ENCODE results near the gene PI4KA. TPM values are rescaled to one million over a fixed set of nuclear protein-coding genes. Genes with fewer than 3 reads are reported as not detected.
A peak's percentile ranks its signal among the peaks of the same experiment; 100 is the strongest.
"Not testable (repeated sequence)": the region's sequence is repeated elsewhere in the genome, so short reads cannot be mapped to it uniquely, and the experiment has no call there.

PI4KA gene
- total RNA-seq, 1 donor from 2014 or later = 113 TPM

GRCh38 chr22:20700347-20700746 is 158.3 kb downstream of the PI4KA start:
- intact Hi-C loops (cut with DNase I); ATAC-seq; H3K27me3 ChIP-seq; H3K4me3 ChIP-seq; H3K4me1 ChIP-seq; H3K36me3 ChIP-seq; DNase-seq; H3K27ac ChIP-seq; H3K9me3 ChIP-seq: not testable (repeated sequence)

GRCh38 chr22:20699856-20700255 is 158.8 kb downstream of the PI4KA start:
- H3K27ac ChIP-seq; H3K4me1 ChIP-seq; H3K4me3 ChIP-seq; DNase-seq; ATAC-seq; H3K27me3 ChIP-seq; H3K36me3 ChIP-seq; intact Hi-C loops (cut with DNase I); H3K9me3 ChIP-seq: not testable (repeated sequence)

- H3K4me1 ChIP-seq; H3K4me3 ChIP-seq; H3K36me3 ChIP-seq; H3K27me3 ChIP-seq; intact Hi-C loops (cut with DNase I); H3K9me3 ChIP-seq: not testable (repeated sequence)
- H3K27ac ChIP-seq = peak overlapping the region; percentile 78
- peak; percentile 81 for TF ChIP-seq CTCF (IDR thresholded peaks at IDR 0.05)
- DNase-seq (peak; percentile 92), ATAC-seq (peak; percentile 71)
Measured at GRCh38 chr22:20697481-20698113, 161.0 kb downstream of the PI4KA start.

GRCh38 chr22:20696056-20696455 is 162.6 kb downstream of the PI4KA start:
- H3K9me3 ChIP-seq; H3K4me1 ChIP-seq; H3K27ac ChIP-seq; intact Hi-C loops (cut with DNase I); H3K36me3 ChIP-seq; H3K4me3 ChIP-seq; H3K27me3 ChIP-seq; DNase-seq; ATAC-seq: not testable (repeated sequence)

- intact Hi-C loops (cut with DNase I); H3K27ac ChIP-seq; H3K9me3 ChIP-seq; H3K4me3 ChIP-seq; H3K27me3 ChIP-seq; H3K4me1 ChIP-seq; DNase-seq; H3K36me3 ChIP-seq; ATAC-seq: not testable (repeated sequence)
Measured at GRCh38 chr22:20695205-20695604, 163.4 kb downstream of the PI4KA start.

GRCh38 chr22:20694256-20694655 is 164.4 kb downstream of the PI4KA start:
- H3K4me1 ChIP-seq; DNase-seq; H3K4me3 ChIP-seq; H3K36me3 ChIP-seq; H3K9me3 ChIP-seq; H3K27me3 ChIP-seq; H3K27ac ChIP-seq; ATAC-seq; intact Hi-C loops (cut with DNase I): not testable (repeated sequence)

- ATAC-seq; DNase-seq; H3K36me3 ChIP-seq; H3K9me3 ChIP-seq; intact Hi-C loops (cut with DNase I); H3K4me3 ChIP-seq; H3K4me1 ChIP-seq; H3K27me3 ChIP-seq; H3K27ac ChIP-seq: not testable (repeated sequence)
Measured at GRCh38 chr22:20692926-20693325, 165.7 kb downstream of the PI4KA start.

- H3K27me3 ChIP-seq; H3K9me3 ChIP-seq; H3K36me3 ChIP-seq; H3K4me3 ChIP-seq; ATAC-seq; intact Hi-C loops (cut with DNase I); H3K27ac ChIP-seq; DNase-seq; H3K4me1 ChIP-seq: not testable (repeated sequence)
Measured at GRCh38 chr22:20690586-20691317, 167.9 kb downstream of the PI4KA start.

- H3K4me1 ChIP-seq; H3K9me3 ChIP-seq; H3K4me3 ChIP-seq; DNase-seq; H3K27ac ChIP-seq; ATAC-seq; intact Hi-C loops (cut with DNase I); H3K36me3 ChIP-seq; H3K27me3 ChIP-seq: not testable (repeated sequence)
Measured at GRCh38 chr22:20687356-20688172, 171.0 kb downstream of the PI4KA start.

- intact Hi-C loops (cut with DNase I); H3K4me1 ChIP-seq; H3K9me3 ChIP-seq; DNase-seq; H3K36me3 ChIP-seq; ATAC-seq; H3K27ac ChIP-seq; H3K27me3 ChIP-seq; H3K4me3 ChIP-seq: not testable (repeated sequence)
Measured at GRCh38 chr22:20685764-20686163, 172.8 kb downstream of the PI4KA start.

- intact Hi-C loops (cut with DNase I); ATAC-seq; H3K4me3 ChIP-seq; H3K9me3 ChIP-seq; H3K36me3 ChIP-seq; H3K27ac ChIP-seq; H3K27me3 ChIP-seq; DNase-seq; H3K4me1 ChIP-seq: not testable (repeated sequence)
Measured at GRCh38 chr22:20678792-20679435, 179.7 kb downstream of the PI4KA start.
